MM.1S (cell line): ENCODE results near the gene UGT3A1.

Experiments used
- DNase-seq: peaks from one replicate; pipeline ENCODE4 v3.0.0-alpha.2; 2015
- H2AFZ ChIP-seq: fragments of 300-600 bp; sonication (generic); 2 replicates; pipeline ENCODE4 v1.6.0; 2016; ENCODE audit warnings: antibody characterized with exemption, low read length
- H3F3A ChIP-seq: fragments of 300-600 bp; sonication (generic); 2 replicates; pipeline ENCODE4 v1.6.1; 2016; ENCODE audit warnings: mild to moderate bottlenecking, antibody characterized with exemption, low read length, moderate library complexity, mixed read lengths; ENCODE audit not compliant: insufficient read depth
- H3K27ac ChIP-seq: fragments of 300-600 bp; sonication (generic); 2 replicates; pipeline ENCODE4 v1.5.1; 2016; ENCODE audit warnings: mild to moderate bottlenecking, low read length
- H3K27me3 ChIP-seq: fragments of 300-600 bp; sonication (generic); replicated peaks from 2 replicates; pipeline ENCODE4 v1.6.0; 2016; ENCODE audit warnings: low read length; ENCODE audit not compliant: insufficient read depth
- H3K36me3 ChIP-seq: fragments of 300-600 bp; sonication (generic); replicated peaks from 2 replicates; pipeline ENCODE4 v1.6.1; 2016; ENCODE audit warnings: mild to moderate bottlenecking, low read length, mixed read lengths; ENCODE audit not compliant: insufficient read depth
- H3K4me1 ChIP-seq: fragments of 300-600 bp; sonication (generic); 2 replicates; pipeline ENCODE4 v1.6.1; 2016; ENCODE audit warnings: low read length, mixed read lengths
- H3K4me2 ChIP-seq: fragments of 300-600 bp; sonication (generic); 2 replicates; pipeline ENCODE4 v1.6.0; 2016; ENCODE audit warnings: low read depth, low read length
- H3K4me3 ChIP-seq: fragments of 300-600 bp; sonication (generic); 2 replicates; pipeline ENCODE4 v1.5.1; 2016; ENCODE audit warnings: low read length, mixed read lengths
- H3K79me2 ChIP-seq: fragments of 300-600 bp; sonication (generic); 2 replicates; pipeline ENCODE4 v1.6.1; 2016; ENCODE audit warnings: mixed run types, low read length, mixed read lengths
- H3K9ac ChIP-seq: fragments of 300-600 bp; sonication (generic); 2 replicates; pipeline ENCODE4 v1.6.1; 2016; ENCODE audit warnings: low read length, mixed read lengths
- H3K9me2 ChIP-seq: fragments of 300-600 bp; sonication (generic); replicated peaks from 2 replicates; pipeline ENCODE4 v1.6.1; 2016; ENCODE audit warnings: mild to moderate bottlenecking, low read length, mixed read lengths; ENCODE audit not compliant: insufficient read depth
- H3K9me3 ChIP-seq: fragments of 300-600 bp; sonication (generic); replicated peaks from 2 replicates; pipeline ENCODE4 v1.6.1; 2016; ENCODE audit warnings: mild to moderate bottlenecking, low read length, mixed read lengths; ENCODE audit not compliant: insufficient read depth
- H4K20me1 ChIP-seq: fragments of 300-600 bp; sonication (generic); 2 replicates; pipeline ENCODE4 v1.6.1; 2016; ENCODE audit warnings: mild to moderate bottlenecking, low read length, moderate library complexity, mixed read lengths; ENCODE audit not compliant: insufficient read depth
- EZH2phosphoT487 ChIP-seq: fragments of 300-600 bp; sonication (generic); IDR thresholded peaks from 2 replicates; pipeline ENCODE4 v1.6.1; 2018; ENCODE audit warnings: antibody characterized with exemption, low read length

Gene UGT3A1

DNA sequence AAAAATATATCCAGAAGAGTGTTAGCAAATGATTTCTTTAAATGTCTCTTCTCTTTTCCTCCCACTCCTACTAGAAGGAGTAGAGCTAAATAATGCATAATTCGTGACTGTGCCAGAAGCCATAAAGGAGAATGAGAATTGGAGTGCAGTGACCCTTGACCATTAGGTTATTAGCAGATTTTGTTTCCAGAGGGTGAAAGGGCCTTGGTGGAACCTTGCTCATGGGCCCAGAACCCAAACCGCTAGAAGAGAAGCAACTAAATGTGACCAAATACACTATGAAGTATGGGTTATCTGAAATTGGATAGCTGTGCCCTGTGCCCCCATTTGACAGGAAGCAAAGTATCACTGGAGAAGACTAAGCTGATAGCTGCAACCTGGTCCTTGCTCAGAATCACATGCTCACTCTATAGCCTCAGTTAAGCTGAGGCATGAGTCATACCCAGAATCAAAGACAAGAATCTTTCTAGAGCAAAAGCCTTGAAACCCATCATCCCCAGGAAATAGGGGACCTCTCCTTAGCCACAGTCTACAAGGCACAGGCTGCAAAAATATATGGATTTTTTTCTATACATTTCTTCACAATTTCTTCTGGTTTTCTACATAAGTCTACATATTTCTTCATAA lies 89.0 kb downstream of the UGT3A1 start:
- no peak for DNase-seq
- peaks cover 16% of the 10 kb centered on the region for H3K4me1 ChIP-seq
- no peak overlapping the region for H3K4me2 ChIP-seq
- H3K9me2 ChIP-seq: no peaks in the 10 kb centered on the region
- H4K20me1 ChIP-seq: no peaks in the 10 kb centered on the region
- peaks cover 9% of the 10 kb centered on the region; the same call in 1 of the 2 replicates for H3F3A ChIP-seq
- H2AFZ ChIP-seq: no peak overlapping the region
- no peak overlapping the region for H3K27ac ChIP-seq
- H3K4me3 ChIP-seq: no peak overlapping the region
- H3K27me3 ChIP-seq: no peaks in the 10 kb centered on the region
- no peak for TF ChIP-seq EZH2phosphoT487
- H3K9me3 ChIP-seq: no peaks in the 10 kb centered on the region
- no peaks in the 10 kb centered on the region for H3K79me2 ChIP-seq
- no peak overlapping the region for H3K9ac ChIP-seq
- H3K36me3 ChIP-seq: no peaks in the 10 kb centered on the region
